ENCODE data around the gene AP4M1.

GRCh38 chr7:100118388-100119071 is 17.1 kb downstream of the AP4M1 start:
- TF ChIP-seq CTCF (conservative IDR thresholded peaks at IDR 0.05) (no peak), ZFX (IDR thresholded peaks at IDR 0.05) (no peak)
